GM12873 (cell line): ENCODE results near the gene RNF103.

Experiments
- TF ChIP-seq, protein P1 (sequence below): IDR thresholded peaks from 2 replicates; pipeline ENCODE4 v1.5.1; 2012; ENCODE audit warnings: low read depth, mild to moderate bottlenecking, moderate library complexity, low read length, control low read depth; ENCODE audit not compliant: insufficient read depth; ENCODE audit errors: missing control alignments

The RNF103 gene

DNA sequence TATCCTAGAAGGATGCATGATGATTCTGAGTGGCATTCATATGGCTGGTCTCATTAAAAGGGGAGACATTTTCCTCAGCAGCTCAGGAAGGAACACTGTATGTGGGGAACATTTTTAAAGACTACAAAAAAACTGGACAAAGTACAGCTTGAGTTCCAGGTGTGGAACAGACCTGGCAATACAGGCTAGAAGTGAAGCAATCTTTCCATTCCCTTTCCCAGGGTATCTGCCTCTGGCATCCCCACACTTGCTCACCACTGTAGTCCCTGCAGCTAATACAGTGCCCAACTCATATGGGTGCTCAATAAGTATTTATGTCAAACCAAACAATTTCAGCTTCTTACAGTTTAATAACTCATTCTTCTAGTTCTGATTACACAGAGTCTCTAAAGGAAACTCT, 8.1 kb downstream of the RNF103 start:
- TF ChIP-seq, protein P1, sequence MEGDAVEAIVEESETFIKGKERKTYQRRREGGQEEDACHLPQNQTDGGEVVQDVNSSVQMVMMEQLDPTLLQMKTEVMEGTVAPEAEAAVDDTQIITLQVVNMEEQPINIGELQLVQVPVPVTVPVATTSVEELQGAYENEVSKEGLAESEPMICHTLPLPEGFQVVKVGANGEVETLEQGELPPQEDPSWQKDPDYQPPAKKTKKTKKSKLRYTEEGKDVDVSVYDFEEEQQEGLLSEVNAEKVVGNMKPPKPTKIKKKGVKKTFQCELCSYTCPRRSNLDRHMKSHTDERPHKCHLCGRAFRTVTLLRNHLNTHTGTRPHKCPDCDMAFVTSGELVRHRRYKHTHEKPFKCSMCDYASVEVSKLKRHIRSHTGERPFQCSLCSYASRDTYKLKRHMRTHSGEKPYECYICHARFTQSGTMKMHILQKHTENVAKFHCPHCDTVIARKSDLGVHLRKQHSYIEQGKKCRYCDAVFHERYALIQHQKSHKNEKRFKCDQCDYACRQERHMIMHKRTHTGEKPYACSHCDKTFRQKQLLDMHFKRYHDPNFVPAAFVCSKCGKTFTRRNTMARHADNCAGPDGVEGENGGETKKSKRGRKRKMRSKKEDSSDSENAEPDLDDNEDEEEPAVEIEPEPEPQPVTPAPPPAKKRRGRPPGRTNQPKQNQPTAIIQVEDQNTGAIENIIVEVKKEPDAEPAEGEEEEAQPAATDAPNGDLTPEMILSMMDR: no peak

DNA sequence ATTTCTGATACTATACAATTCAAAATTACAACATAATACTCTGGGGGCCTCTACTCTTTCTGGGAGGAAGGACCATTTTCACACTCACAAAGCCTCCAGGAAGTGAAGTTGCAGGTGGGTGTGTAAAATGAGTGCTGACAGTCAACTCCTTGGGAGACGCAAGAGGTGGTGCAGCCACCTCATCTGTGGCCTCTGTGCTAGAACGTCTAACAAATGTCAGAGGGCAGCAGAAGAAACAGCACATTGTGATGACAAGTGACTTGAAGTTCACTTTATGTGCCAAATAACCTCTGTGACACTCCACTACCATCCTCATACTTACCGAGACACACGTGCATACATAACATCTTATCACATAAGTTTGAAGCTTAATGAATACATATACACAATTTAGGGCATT, 10.2 kb downstream of the RNF103 start:
- TF ChIP-seq, protein P1: no peak

DNA sequence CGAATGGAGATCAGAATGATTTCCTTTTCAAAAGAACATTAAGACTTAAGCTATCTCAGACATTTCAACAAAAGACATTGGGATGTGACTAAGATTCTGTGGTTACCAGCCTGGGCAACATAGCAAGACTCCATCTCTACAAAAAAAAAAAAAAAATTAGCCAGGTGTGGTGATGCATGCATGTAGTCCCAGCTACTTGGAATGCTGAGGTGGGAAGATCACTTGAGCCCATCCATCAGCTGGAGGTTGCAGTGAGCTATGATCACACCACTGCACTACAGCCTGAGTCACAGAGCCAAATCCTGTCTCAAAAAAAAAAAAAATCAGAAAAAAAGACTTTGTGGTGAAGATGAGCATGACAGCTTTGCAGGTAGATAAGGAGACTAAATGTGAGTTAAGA, 12.8 kb downstream of the RNF103 start:
- TF ChIP-seq, protein P1: no peak

DNA sequence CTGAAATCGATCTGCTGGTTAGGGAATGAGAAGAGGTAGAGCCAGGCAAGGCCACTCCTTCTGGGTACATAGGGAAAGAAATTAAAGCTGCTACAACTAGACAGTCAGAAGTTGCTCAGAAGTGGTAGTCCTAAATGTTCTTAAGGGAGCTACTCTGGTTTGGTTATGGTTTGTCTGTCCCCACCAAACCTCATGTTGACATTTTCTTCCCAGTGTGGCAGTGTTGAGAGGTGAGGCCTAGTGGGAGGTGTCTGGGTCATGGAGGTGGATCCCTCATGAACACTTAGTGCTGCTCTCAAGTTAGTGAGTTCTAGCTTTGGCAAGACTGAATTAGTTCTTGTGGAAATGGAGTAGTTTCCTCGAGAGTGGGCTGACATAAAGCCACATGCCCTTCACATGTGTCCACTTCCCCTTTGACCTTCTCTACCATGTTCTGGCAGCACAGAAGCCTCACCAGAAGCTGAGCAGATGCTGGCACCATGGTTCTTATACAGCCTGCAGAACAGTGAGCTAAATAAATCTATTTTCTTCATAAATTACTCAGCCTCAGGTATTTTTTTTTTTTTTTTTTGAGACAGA, 14.7 kb downstream of the RNF103 start:
- TF ChIP-seq, protein P1: no peak

DNA sequence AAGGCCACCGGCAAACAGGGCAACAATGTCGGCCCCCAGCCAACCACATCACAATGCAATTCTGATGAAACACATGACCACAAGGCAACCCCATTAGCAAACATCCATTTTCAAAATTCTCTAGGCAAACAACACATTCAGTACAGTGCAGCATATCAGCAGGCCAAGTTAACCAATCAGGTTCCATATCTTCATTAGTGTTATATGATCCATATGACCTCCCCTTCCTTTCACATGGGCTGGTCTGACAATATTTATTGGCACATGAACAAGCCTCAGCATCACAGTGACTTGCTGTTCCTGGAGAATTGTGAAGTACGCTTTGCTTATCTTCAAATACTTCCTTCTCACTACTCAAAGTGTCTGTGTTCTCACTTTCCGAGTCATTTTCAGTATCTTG, 19.8 kb downstream of the RNF103 start:
- TF ChIP-seq, protein P1: no peak

DNA sequence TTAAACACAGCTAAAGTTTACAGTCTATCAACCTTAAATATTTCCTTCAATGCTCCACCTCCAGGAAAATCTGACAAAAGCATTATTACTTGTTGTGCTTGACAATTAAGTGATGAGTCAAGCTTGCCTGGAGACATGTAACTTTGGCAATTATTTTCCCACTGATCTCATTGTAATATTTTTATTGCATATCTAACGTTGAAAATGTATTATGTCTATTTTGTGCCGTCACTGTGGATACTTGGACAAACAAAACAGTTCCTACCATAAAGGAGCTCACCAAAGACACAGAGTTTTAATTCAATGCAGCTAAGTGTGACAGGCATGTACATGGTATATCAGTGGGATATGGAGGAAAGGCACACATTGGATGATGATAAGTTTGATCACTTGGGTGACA, 24.7 kb downstream of the RNF103 start:
- TF ChIP-seq, protein P1: no peak

DNA sequence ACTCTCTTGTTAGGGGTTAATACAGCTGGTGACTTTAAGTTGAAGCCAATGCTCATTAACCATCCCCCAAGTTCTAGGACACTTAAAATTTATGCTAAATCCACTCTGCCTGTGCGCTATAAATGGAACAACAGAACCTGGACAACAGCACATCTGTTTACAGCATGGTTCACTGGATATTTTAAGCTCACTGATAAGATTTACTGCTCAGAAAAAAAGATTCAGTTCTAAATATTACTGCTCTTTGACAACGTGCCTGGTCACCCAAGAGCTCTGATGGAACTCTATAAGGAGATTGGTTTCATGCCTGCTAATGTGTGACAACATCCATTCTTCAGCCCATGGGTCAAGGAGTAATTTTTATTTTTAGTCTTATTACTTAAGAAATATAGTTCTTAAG, 27.5 kb downstream of the RNF103 start:
- TF ChIP-seq, protein P1: no peak
